H1 (cell line): ENCODE results near the gene HLA-DQA2. TPM values are rescaled to one million over a fixed set of nuclear protein-coding genes. Genes with fewer than 3 reads are reported as not detected.

Experiments
- BACH1 ChIP-seq: IDR thresholded peaks from 2 replicates; pipeline ENCODE4 v1.6.1; 2012; ENCODE audit warnings: low read length, improper control_type of control experiment
- CBX8 ChIP-seq: fragments of 300-800, 300-1000 bp; sonication (generic); IDR thresholded peaks from 2 replicates; pipeline ENCODE4 v1.7.1; 2016; ENCODE audit warnings: low read depth, low read length, borderline replicate concordance
- CHD1 ChIP-seq: IDR thresholded peaks from 2 replicates; pipeline ENCODE4 v1.6.1; 2012; ENCODE audit warnings: low read depth, low read length, improper control_type of control experiment
- CHD7 ChIP-seq: fragments of 300-600 bp; sonication (generic); IDR thresholded peaks from 2 replicates; pipeline ENCODE4 v1.7.1; 2012; ENCODE audit warnings: low read length, moderate library complexity, mild to moderate bottlenecking, inconsistent platforms; ENCODE audit not compliant: insufficient replicate concordance
- USF2 ChIP-seq: IDR thresholded peaks from 2 replicates; pipeline ENCODE4 v1.6.1; 2011; ENCODE audit warnings: low read length, improper control_type of control experiment
- polyA plus RNA-seq, 7 experiments: library from polyadenylated mRNA; depleted of rRNA in 3 of 7; stranded (reverse) in 5 of 7; unstranded in 2 of 7; fragments of >200 nt in 5 of 7; fragments of 200-250 nt in 2 of 7; gene quantifications; 1 replicate in 5 of 7; 2 replicates in 1 of 7; 4 replicates in 1 of 7; pipeline versions ENCODE4 v1.2.1 to v1.2.3, GENCODE V29; 2011 to 2013; ENCODE audit warnings: missing spikeins in 2 of 7, mixed read lengths in 2 of 7
- total RNA-seq: library from RNA; stranded (reverse); fragmentation: NEBNext Ultra II Directional; extraction: Animal tissue kit (Norgen Biotek cat#: 25700); gene quantifications from 2 replicates; pipeline ENCODE4 v1.2.1, GENCODE V29; 2021

The HLA-DQA2 gene
- total and polyA plus RNA-seq, 2 of the 8 experiments (the other 6 are each of a cell fraction or from before 2014, with no cell fraction given) = not detected

GRCh38 chr6:32703347-32703746, 37.8 kb upstream of the HLA-DQA2 start (continued):
- TF ChIP-seq CHD7 (no peak), CBX8 (no peak), CHD1 (no peak), USF2 (no peak), BACH1 (no peak)
